Chondrocyte (in vitro differentiated cells): ENCODE measurements around the gene UVSSA. TPM values are rescaled to one million over a fixed set of nuclear protein-coding genes. Genes with fewer than 3 reads are reported as not detected.
A peak's percentile ranks its signal among the peaks of the same experiment; 100 is the strongest.

Source experiments
- DNase-seq: peaks from one replicate; pipeline ENCODE4 v3.0.0; 2021; ENCODE audit warnings: mixed read lengths, low spot score
- H3K27ac Mint-ChIP-seq: one replicate; pipeline ENCODE4 v1.8.0; 2021; ENCODE audit warnings: mild to moderate bottlenecking, moderate library complexity, mixed read lengths; ENCODE audit not compliant: unreplicated experiment
- H3K27me3 Mint-ChIP-seq: 2 replicates; pipeline ENCODE4 v1.8.0; 2021; ENCODE audit warnings: low read depth, mixed read lengths
- H3K36me3 Mint-ChIP-seq: 2 replicates; pipeline ENCODE4 v1.8.0; 2021; ENCODE audit warnings: low read depth, mixed read lengths
- H3K4me1 Mint-ChIP-seq: 2 replicates; pipeline ENCODE4 v1.8.0; 2021; ENCODE audit warnings: low read depth, mild to moderate bottlenecking, mixed read lengths
- H3K4me3 Mint-ChIP-seq: one replicate; pipeline ENCODE4 v1.8.0; 2021; ENCODE audit warnings: mild to moderate bottlenecking, moderate library complexity, mixed read lengths; ENCODE audit not compliant: unreplicated experiment
- H3K9me3 Mint-ChIP-seq: 2 replicates; pipeline ENCODE4 v1.8.0; 2021; ENCODE audit warnings: low read depth, mixed read lengths
- CTCF ChIP-seq: fragments of 200-600 bp; sonication (generic); IDR thresholded peaks from 2 replicates; pipeline ENCODE4 v1.5.0; 2021; ENCODE audit warnings: antibody characterized with exemption, mild to moderate bottlenecking, moderate library complexity
- total RNA-seq: library from RNA; stranded (reverse); gene quantifications from 3 replicates; pipeline ENCODE4 v1.2.1, GENCODE V29; 2021

Gene UVSSA
- total RNA-seq, 1 donor from 2014 or later = 20.9 TPM

DNA sequence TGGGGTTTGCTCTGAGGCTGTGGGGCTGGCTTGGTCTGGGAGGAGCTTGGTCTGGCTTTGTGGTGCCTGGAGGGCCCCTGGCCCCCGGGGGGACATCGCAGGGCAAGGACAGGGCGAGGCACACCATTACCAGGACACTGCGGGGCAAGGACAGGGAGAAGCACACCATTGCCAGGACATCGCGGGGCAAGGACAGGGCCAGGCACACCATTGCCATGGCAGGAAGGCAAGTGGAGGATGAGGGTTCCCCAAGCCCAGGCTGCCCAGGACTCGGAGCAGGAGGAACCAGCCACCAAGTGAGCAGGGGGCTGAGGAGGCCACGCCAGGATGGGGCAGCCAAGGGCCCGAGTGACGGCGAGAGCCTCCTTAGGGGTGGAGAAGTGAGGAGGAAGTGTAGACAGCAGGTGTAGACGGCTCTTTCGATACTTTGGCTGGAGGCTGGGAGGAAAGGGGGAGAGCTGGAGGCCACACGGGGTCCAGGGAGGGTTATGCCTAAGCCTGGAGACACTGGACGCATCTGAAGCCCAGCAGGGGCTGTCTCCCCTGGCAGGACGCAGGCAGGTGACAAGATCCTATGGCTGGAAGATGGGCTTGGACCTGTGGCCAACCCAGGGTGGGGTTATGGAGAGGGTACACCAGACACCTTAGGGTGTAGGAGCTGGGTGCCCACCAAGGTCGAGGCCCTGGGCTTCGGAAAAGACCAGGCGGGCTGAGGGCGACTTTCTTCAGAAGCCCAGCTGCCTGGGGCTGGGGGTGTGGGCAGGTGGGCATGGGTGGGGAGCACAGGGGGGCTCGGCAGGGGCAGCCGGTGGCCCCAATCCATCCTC is 51.9 kb downstream of the UVSSA start:
- TF ChIP-seq CTCF = no peak
- peak; percentile 72 for DNase-seq
- H3K4me1 Mint-ChIP-seq = no peaks in the 10 kb centered on the region
- peaks cover 10% of the 10 kb centered on the region for H3K36me3 Mint-ChIP-seq
- H3K27ac Mint-ChIP-seq = no peak overlapping the region
- H3K9me3 Mint-ChIP-seq = peaks cover 7% of the 10 kb centered on the region
- no peak overlapping the region for H3K4me3 Mint-ChIP-seq
- H3K27me3 Mint-ChIP-seq = peaks cover 3% of the 10 kb centered on the region

DNA sequence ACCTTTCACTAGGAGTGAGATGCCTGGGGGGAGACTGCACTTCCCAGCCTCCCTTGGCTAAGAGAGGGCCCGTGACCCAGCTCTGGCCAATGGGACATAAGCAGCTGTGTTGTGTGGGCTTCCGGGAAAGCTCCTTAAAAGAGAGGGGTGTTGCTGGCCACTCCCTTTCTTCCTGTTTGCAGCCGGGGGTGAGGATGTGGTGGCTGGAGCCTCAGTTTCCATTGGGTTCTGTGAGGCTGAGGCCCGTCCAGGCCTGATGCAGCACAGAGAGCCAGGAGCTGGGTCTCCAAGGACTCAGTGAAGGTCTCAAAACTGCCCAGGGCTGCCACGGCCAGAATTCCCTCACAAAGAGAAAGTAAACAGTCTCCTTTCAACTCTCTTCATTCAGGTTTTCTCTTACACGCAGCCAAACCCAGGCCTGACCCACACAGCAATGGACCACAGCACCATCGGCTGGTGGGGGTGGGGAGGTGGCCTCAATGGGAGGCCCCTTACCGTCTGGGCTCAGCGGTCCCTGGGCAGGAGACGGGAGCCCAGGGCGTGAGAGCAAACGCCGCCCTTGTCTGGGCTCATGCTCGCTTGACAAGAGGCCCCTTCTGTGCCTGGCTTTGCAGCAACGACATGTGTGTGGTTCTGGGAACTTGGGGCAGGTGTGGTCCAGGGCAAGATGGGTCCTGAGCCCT is 52.6 kb downstream of the UVSSA start:
- Mint-ChIP-seq H3K27me3 (peaks cover 3% of the 10 kb centered on the region), H3K27ac (no peak overlapping the region), H3K4me3 (no peak overlapping the region), H3K4me1 (no peaks in the 10 kb centered on the region), H3K9me3 (peaks cover 5% of the 10 kb centered on the region), H3K36me3 (peaks cover 5% of the 10 kb centered on the region)
- DNase-seq = peak; percentile 51
- TF ChIP-seq CTCF = no peak

- Mint-ChIP-seq H3K27me3 (peaks cover 3% of the 10 kb centered on the region), H3K36me3 (peaks cover 5% of the 10 kb centered on the region), H3K4me3 (no peak overlapping the region), H3K27ac (no peak overlapping the region), H3K4me1 (no peaks in the 10 kb centered on the region), H3K9me3 (peaks cover 5% of the 10 kb centered on the region)
- DNase-seq = peak; percentile 57
- no peak for TF ChIP-seq CTCF
Measured at GRCh38 chr4:1400191-1400805, 53.3 kb downstream of the UVSSA start.

DNA sequence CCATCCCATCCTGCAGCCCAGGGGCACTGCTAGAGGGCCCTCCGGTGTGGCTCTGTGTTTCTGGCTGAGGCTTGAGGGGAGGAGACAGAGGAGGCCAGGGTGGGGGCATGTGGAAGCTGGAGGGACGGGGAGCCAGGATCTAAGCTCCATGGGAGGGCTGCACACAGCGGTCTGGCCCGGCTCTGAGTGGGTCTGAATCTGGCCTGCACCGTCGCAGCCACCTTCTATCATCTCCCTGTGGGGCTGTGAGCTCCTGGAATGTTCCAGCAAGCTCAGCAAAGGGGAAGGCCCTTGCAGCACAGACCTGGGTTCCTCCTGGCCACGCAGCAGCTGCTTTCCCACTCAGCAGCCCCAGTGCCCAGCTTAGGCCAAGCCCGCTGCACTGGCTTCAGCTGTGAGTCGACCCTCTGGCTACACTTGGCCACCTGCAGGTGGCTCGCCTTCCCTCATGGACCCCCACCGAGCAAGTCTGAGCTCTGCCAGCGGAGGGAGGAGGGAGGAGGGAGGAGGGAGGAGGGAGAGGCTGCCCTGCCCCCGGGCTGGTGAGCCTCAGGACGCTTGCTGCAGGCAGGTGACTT is 53.9 kb downstream of the UVSSA start:
- TF ChIP-seq CTCF = no peak
- Mint-ChIP-seq H3K36me3 (peaks cover 1% of the 10 kb centered on the region), H3K4me1 (no peaks in the 10 kb centered on the region), H3K9me3 (peaks cover 2% of the 10 kb centered on the region), H3K4me3 (no peak overlapping the region), H3K27me3 (peaks cover 3% of the 10 kb centered on the region), H3K27ac (no peak overlapping the region)
- peak; percentile 69 for DNase-seq
